Myocyte (in vitro differentiated cells): ENCODE data around the gene LRRC63. TPM values are rescaled to one million over a fixed set of nuclear protein-coding genes. Genes with fewer than 3 reads are reported as not detected.

Experiments used
- DNase-seq: peaks from one replicate; pipeline ENCODE4 v3.0.0-alpha.2; 2012; ENCODE audit warnings: low read depth
- total RNA-seq: library from RNA; depleted of rRNA; stranded (reverse); fragments of >200 nt; gene quantifications from 2 replicates; pipeline ENCODE4 v1.2.3, GENCODE V29; 2014

LRRC63 gene
- total RNA-seq, 1 donor from 2014 or later: not detected

- DNase-seq: no peak
Observed at GRCh38 chr13:46311217-46311616, 99.5 kb downstream of the LRRC63 start.

- DNase-seq: no peak
Observed at GRCh38 chr13:46313024-46313423, 101.3 kb downstream of the LRRC63 start.

GRCh38 chr13:46313432-46314257 lies 101.9 kb downstream of the LRRC63 start:
- no peak for DNase-seq

- no peak for DNase-seq
Observed at GRCh38 chr13:46314587-46314986, 102.9 kb downstream of the LRRC63 start.

- DNase-seq: no peak
Observed at GRCh38 chr13:46315036-46315435, 103.3 kb downstream of the LRRC63 start.

GRCh38 chr13:46315491-46316075 lies 103.9 kb downstream of the LRRC63 start:
- no peak for DNase-seq

GRCh38 chr13:46317120-46317519 lies 105.4 kb downstream of the LRRC63 start:
- no peak for DNase-seq

GRCh38 chr13:46318986-46319385 lies 107.3 kb downstream of the LRRC63 start:
- DNase-seq: no peak

GRCh38 chr13:46320406-46320805 lies 108.7 kb downstream of the LRRC63 start:
- DNase-seq: no peak

- DNase-seq: no peak
Observed at GRCh38 chr13:46320821-46321220, 109.1 kb downstream of the LRRC63 start.

- peak; percentile 62 for DNase-seq
Observed at GRCh38 chr13:46321494-46322225, 109.9 kb downstream of the LRRC63 start.

- DNase-seq: no peak
Observed at GRCh38 chr13:46324976-46325375, 113.2 kb downstream of the LRRC63 start.

Other genes with a start within 250 kb of the LRRC63 start
- 13.1 and 15.2 TPM in 2 replicates for gene ZC3H13, start 159.2 kb upstream of the LRRC63 start, total RNA-seq
- not detected in 2 replicates for gene CPB2, start 106.9 kb upstream of the LRRC63 start, total RNA-seq
- gene LCP1, start 29.8 kb upstream of the LRRC63 start, total RNA-seq: not detected in 2 replicates
- 0.26 and 1.9 TPM in 2 replicates for gene RUBCNL, start 175.3 kb downstream of the LRRC63 start, total RNA-seq